ENCODE results near the gene VKORC1L1. TPM values are rescaled to one million over a fixed set of nuclear protein-coding genes. Genes with fewer than 3 reads are reported as not detected.

Gene VKORC1L1
- total RNA-seq, 1 experiment from 2014 or later: 30.9 TPM

DNA sequence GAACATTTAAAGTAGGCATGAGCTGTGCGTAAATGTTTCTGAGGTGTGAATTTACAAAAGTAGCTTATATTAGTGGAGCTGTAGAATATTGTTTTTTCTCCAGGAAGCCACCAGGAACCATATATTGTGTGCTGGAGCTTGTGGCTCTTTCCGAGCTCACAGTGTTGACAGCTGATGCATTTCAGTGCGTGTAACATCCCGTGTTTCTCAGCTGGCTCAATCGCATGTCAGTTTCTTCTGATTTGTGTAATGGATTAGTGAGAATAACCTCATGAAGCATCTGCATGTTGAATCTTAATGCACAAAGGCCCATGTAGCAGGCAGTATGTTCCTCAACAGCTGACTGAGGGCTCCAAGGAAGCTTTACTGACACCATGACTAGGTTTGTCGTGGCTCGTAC lies 39.4 kb downstream of the VKORC1L1 start (continued):
- TF ChIP-seq, protein P1, sequence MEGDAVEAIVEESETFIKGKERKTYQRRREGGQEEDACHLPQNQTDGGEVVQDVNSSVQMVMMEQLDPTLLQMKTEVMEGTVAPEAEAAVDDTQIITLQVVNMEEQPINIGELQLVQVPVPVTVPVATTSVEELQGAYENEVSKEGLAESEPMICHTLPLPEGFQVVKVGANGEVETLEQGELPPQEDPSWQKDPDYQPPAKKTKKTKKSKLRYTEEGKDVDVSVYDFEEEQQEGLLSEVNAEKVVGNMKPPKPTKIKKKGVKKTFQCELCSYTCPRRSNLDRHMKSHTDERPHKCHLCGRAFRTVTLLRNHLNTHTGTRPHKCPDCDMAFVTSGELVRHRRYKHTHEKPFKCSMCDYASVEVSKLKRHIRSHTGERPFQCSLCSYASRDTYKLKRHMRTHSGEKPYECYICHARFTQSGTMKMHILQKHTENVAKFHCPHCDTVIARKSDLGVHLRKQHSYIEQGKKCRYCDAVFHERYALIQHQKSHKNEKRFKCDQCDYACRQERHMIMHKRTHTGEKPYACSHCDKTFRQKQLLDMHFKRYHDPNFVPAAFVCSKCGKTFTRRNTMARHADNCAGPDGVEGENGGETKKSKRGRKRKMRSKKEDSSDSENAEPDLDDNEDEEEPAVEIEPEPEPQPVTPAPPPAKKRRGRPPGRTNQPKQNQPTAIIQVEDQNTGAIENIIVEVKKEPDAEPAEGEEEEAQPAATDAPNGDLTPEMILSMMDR (IDR thresholded peaks at IDR 0.05 in 2 of 3, conservative IDR thresholded peaks at IDR 0.05 in 1 of 3; ENCODE audit: borderline replicate concordance in 1 of 3, insufficient read depth in 1 of 3, low read depth in 2 of 3, low read length in 2 of 3): no peak
- TF ChIP-seq YY1 (IDR thresholded peaks at IDR 0.05; ENCODE audit: extremely low read depth, insufficient replicate concordance, low read depth, low read length) (no peak), POLR2A (IDR thresholded peaks at IDR 0.05; ENCODE audit: borderline replicate concordance, extremely low read depth, insufficient read depth, insufficient read length) (no peak), ELF1 (IDR thresholded peaks at IDR 0.05; ENCODE audit: borderline replicate concordance, low read depth) (no peak), ZFX (IDR thresholded peaks at IDR 0.05) (no peak), JUND (IDR thresholded peaks at IDR 0.05) (no peak)

DNA sequence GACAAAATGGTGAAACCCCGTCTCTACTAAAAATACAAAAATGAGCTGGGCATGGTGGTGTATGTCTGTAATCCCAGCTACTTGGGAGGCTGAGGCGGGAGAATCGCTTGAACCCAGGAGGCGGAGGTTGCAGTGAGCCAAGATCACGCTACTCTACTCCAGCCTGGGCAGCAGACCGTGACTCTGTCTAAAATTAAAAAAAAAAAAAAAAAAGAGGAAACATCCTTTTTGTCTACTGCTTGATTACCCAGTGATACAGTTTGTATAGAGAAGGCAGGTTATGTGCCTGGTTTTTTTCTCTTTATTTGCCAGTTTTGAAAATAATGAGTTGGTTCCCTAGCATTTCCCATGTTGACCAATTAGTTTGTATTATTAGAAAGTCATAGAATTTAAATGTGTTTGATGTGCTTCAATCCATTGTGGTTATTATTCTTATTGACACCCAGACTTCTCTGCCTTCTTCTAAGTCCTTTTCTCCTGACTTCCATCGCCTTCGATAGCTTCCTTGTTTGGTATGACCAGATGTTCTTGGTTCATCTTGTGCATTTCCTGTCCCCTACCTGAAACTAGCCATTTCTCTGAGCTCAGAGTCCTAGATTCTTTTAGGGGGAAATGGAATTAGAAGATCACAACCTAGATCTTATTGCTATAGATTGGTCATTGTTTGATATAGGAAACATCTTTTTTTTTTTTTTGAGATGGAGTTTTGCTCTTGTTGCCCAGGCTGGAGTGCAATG lies 43.2 kb downstream of the VKORC1L1 start:
- H3K9me3 ChIP-seq (ENCODE audit: control insufficient read depth in 1 of 2, insufficient read depth in 1 of 2, low read depth in 1 of 2, low read length in 2 of 2): no peaks in the 10 kb centered on the region
- H3K36me3 ChIP-seq (ENCODE audit: control insufficient read depth in 1 of 2, insufficient read depth in 2 of 2, low read length in 2 of 2): no peaks in the 10 kb centered on the region
- DNase-seq (ENCODE audit: low read depth, low spot score) (no peak), ATAC-seq (no peak)
- BruUV-seq (replicated peaks): no TSS peak
- intact Hi-C loops (cut with micrococcal nuclease): no loop called here
- H3K4me1 ChIP-seq (ENCODE audit: control insufficient read depth in 1 of 2, insufficient read depth in 2 of 2, low read length in 2 of 2): no peaks in the 10 kb centered on the region
- H3K9ac ChIP-seq (ENCODE audit: low read length): no peak overlapping the region
- no peak overlapping the region for H2AFZ ChIP-seq (ENCODE audit: low read depth, low read length, poor library complexity, severe bottlenecking)
- no peaks in the 10 kb centered on the region for H3K9me2 ChIP-seq (ENCODE audit: insufficient read depth)
- H4K20me1 ChIP-seq (ENCODE audit: insufficient read depth): peaks cover 8% of the 10 kb centered on the region; the same call in 1 of the 2 replicates
- POLR2A ChIA-PET: no interaction called here
- no peak overlapping the region for H3K4me2 ChIP-seq (ENCODE audit: low read length)
- peaks cover 62% of the 10 kb centered on the region for H3K79me2 ChIP-seq (ENCODE audit: insufficient read depth, low read length)
- TF ChIP-seq CEBPB (IDR thresholded peaks at IDR 0.05; ENCODE audit: low read depth) (no peak), ZNF274 (IDR thresholded peaks at IDR 0.05; ENCODE audit: low read depth, low read length) (no peak), POLR2AphosphoS5 (IDR thresholded peaks at IDR 0.05; ENCODE audit: low read depth, low read length) (no peak), EGR1 (IDR thresholded peaks at IDR 0.05; ENCODE audit: low read depth) (no peak), CBX3 (IDR thresholded peaks at IDR 0.05; ENCODE audit: low read depth) (no peak), EZH2 (IDR thresholded peaks at IDR 0.05) (no peak), ELF1 (IDR thresholded peaks at IDR 0.05; ENCODE audit: borderline replicate concordance, low read depth) (no peak), JUND (IDR thresholded peaks at IDR 0.05) (no peak), ZFX (IDR thresholded peaks at IDR 0.05) (no peak), POLR2A (IDR thresholded peaks at IDR 0.05; ENCODE audit: borderline replicate concordance, extremely low read depth, insufficient read depth, insufficient read length) (no peak), SRF (IDR thresholded peaks at IDR 0.05; ENCODE audit: low read depth) (no peak), RAD21 (IDR thresholded peaks at IDR 0.05; ENCODE audit: low read depth) (no peak), SP1 (IDR thresholded peaks at IDR 0.05; ENCODE audit: low read depth) (no peak), SIN3A (IDR thresholded peaks at IDR 0.05; ENCODE audit: low read depth) (no peak), TCF7L2 (IDR thresholded peaks at IDR 0.05; ENCODE audit: borderline replicate concordance, extremely low read depth, insufficient read depth, insufficient read length) (no peak)
- TF ChIP-seq, protein P2, sequence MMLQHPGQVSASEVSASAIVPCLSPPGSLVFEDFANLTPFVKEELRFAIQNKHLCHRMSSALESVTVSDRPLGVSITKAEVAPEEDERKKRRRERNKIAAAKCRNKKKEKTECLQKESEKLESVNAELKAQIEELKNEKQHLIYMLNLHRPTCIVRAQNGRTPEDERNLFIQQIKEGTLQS (IDR thresholded peaks at IDR 0.05): no peak
- TF ChIP-seq, protein P1 (IDR thresholded peaks at IDR 0.05 in 2 of 3, conservative IDR thresholded peaks at IDR 0.05 in 1 of 3; ENCODE audit: borderline replicate concordance in 1 of 3, insufficient read depth in 1 of 3, low read depth in 2 of 3, low read length in 2 of 3): no peak
- H3K27ac ChIP-seq (ENCODE audit: low read depth, low read length): no peak overlapping the region
- CTCF ChIA-PET: no interaction called here
- no peaks in the 10 kb centered on the region for H3K27me3 ChIP-seq (ENCODE audit: insufficient read depth, low read length)
- RAD21 ChIA-PET (ENCODE audit: low non-redundant PET in 1 of 2, low total read pairs in 2 of 2, uncharacterized antibody in 2 of 2, unreplicated experiment in 2 of 2): no interaction called here
- no peak overlapping the region for H3K4me3 ChIP-seq (replicated peaks in 1 of 2; ENCODE audit: low read depth in 1 of 2, low read length in 2 of 2)

Measured in HCT116 (cell line).